Activated naive CD4-positive, alpha-beta T cell treated with anti-CD3 and anti-CD28 coated beads, Interleukin-2, amount 50 U/mL, for 24 hours (primary cell): ENCODE measurements around the gene STARD3.
"Not testable (repeated sequence)": the region's sequence is repeated elsewhere in the genome, so short reads cannot be mapped to it uniquely, and the experiment has no call there.

Source experiments
- H3K27ac Mint-ChIP-seq: one replicate; pipeline ENCODE4 v1.8.0; 2021; ENCODE audit warnings: mild to moderate bottlenecking, mixed read lengths
- H3K27me3 Mint-ChIP-seq: one replicate; pipeline ENCODE4 v1.8.0; 2021; ENCODE audit warnings: mixed read lengths
- H3K36me3 Mint-ChIP-seq: one replicate; pipeline ENCODE4 v1.8.0; 2021; ENCODE audit warnings: mixed read lengths
- H3K4me1 Mint-ChIP-seq: one replicate; pipeline ENCODE4 v1.8.0; 2021; ENCODE audit warnings: mixed read lengths
- H3K4me3 Mint-ChIP-seq: one replicate; pipeline ENCODE4 v1.8.0; 2021; ENCODE audit warnings: mild to moderate bottlenecking, mixed read lengths
- H3K9me3 Mint-ChIP-seq: one replicate; pipeline ENCODE4 v1.8.0; 2021; ENCODE audit warnings: mixed read lengths

Gene STARD3

DNA sequence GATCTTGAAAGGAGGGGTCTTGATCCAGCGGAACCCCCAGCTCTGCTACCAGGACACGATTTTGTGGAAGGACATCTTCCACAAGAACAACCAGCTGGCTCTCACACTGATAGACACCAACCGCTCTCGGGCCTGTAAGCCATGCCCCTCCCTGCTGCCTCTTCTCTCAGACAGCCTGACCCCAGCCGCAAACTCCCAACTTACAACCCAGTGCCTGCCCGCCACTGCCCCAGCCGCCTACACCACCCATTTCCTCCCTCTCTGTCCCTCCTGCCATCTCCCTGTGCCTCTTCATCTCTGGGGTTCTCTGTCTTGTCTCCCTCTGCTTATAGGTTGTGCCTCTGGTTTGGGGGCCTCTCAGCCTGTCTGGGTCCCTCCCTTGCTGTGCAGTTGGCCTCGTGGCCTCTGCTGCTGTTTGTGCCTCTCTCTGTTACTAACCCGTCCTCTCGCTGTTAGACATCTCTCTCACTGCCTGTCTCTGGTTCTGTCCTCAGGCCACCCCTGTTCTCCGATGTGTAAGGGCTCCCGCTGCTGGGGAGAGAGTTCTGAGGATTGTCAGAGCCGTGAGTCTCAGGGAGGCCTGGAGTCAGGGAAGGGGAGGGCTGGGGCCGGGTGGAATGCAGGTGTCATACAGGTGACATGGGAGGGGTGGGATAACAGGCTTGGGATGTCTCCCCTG, 72.5 kb downstream of the STARD3 start:
- no peaks in the 10 kb centered on the region for H3K9me3 Mint-ChIP-seq
- H3K4me1 Mint-ChIP-seq: peaks cover 24% of the 10 kb centered on the region
- no peaks in the 10 kb centered on the region for H3K27me3 Mint-ChIP-seq
- peak overlapping the region; percentile 60 for H3K4me3 Mint-ChIP-seq
- no peak overlapping the region for H3K27ac Mint-ChIP-seq
- H3K36me3 Mint-ChIP-seq: no peaks in the 10 kb centered on the region

DNA sequence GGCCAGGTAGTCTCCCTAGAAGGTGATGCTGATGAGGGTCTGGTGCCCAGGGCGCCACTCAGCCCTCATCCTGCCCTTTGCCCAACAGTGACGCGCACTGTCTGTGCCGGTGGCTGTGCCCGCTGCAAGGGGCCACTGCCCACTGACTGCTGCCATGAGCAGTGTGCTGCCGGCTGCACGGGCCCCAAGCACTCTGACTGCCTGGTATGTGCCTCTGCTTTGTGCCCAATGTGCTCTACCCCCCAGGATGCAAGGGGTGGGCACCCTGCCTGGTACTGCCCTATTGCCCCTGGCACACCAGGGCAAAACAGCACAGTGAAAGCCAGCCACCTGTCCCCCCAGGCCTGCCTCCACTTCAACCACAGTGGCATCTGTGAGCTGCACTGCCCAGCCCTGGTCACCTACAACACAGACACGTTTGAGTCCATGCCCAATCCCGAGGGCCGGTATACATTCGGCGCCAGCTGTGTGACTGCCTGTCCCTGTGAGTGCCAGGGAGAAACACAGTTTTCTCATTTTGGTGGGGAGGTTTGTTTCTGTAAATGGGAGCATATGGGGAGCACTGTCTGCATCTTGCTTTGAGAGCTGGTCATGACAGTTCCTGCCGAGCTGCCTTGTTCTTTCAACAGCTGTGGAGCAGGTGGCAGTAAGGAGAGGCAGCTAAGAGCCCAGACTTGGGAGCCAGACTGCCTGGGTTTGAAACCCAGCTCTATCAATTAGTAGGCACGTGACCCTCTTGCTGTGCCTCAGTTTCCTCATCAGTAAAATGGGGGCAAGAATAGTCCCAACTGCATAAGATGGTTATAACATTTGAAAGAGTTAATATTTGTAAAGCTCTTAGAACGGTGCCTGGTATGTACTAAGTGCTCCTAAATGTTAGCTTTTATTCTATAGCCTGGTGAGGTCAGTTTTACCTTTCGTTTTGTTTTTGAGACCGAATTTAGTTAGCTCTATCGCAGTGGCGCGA, 73.3 kb downstream of the STARD3 start:
- Mint-ChIP-seq H3K27me3 (no peaks in the 10 kb centered on the region), H3K27ac (no peak overlapping the region), H3K36me3 (no peaks in the 10 kb centered on the region), H3K9me3 (no peaks in the 10 kb centered on the region), H3K4me3 (peak overlapping the region; percentile 60), H3K4me1 (peaks cover 24% of the 10 kb centered on the region)

DNA sequence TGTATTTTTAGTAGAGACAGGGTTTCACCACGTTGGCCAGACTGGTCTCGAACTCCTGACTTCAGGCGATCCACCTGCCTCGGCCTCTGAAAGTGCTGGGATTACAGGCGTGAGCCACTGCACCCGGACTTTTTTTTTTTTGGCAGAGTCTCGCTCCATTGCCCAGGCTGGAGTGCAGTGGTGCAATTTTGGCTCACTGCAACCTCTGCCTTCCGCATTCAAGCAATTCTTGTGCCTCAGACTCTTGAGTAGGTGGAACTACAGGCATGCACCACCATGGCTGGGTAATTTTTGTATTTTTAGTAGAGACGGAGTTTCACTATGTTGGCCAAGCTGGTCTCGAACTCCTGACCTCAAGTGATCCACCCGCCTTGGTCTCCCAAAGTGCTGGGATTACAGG, 74.1 kb downstream of the STARD3 start:
- H3K27me3 Mint-ChIP-seq, H3K9me3 Mint-ChIP-seq, H3K36me3 Mint-ChIP-seq, H3K4me3 Mint-ChIP-seq, H3K27ac Mint-ChIP-seq: not testable (repeated sequence)
- peaks cover 24% of the 10 kb centered on the region for H3K4me1 Mint-ChIP-seq

DNA sequence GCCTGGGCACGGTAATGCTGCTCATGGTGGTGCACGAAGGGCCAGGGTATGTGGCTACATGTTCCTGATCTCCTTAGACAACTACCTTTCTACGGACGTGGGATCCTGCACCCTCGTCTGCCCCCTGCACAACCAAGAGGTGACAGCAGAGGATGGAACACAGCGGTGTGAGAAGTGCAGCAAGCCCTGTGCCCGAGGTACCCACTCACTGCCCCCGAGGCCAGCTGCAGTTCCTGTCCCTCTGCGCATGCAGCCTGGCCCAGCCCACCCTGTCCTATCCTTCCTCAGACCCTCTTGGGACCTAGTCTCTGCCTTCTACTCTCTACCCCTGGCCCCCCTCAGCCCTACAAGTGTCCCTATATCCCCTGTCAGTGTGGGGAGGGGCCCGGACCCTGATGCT, 74.9 kb downstream of the STARD3 start:
- Mint-ChIP-seq H3K27ac (no peak overlapping the region), H3K27me3 (no peaks in the 10 kb centered on the region), H3K4me1 (peaks cover 17% of the 10 kb centered on the region), H3K4me3 (no peak overlapping the region), H3K36me3 (no peaks in the 10 kb centered on the region), H3K9me3 (no peaks in the 10 kb centered on the region)
